H9 (cell line): ENCODE data around the gene ABCE1. TPM values are rescaled to one million over a fixed set of nuclear protein-coding genes. Genes with fewer than 3 reads are reported as not detected.

Experiments used
- DNase-seq: peaks from one replicate; pipeline ENCODE4 v3.0.0-alpha.2; 2017
- H2AFZ ChIP-seq: one replicate; pipeline ENCODE4 v1.6.1; 2013; ENCODE audit warnings: mild to moderate bottlenecking, low read length, control low read depth, moderate library complexity
- H2AK5ac ChIP-seq: 2 replicates; pipeline ENCODE4 v1.6.1; 2013; ENCODE audit warnings: low read length, control low read depth, mixed read lengths; ENCODE audit not compliant: insufficient read length
- H2BK120ac ChIP-seq: one replicate; pipeline ENCODE4 v1.6.1; 2013; ENCODE audit warnings: low read depth, mild to moderate bottlenecking, low read length, control low read depth, inconsistent platforms; ENCODE audit not compliant: poor library complexity, severe bottlenecking
- H2BK12ac ChIP-seq: 2 replicates; pipeline ENCODE4 v1.6.1; 2013; ENCODE audit warnings: low read length, control low read depth, mixed read lengths, low read depth; ENCODE audit not compliant: insufficient read length
- H2BK15ac ChIP-seq: 2 replicates; pipeline ENCODE4 v1.6.1; 2013; ENCODE audit warnings: low read depth, low read length, control low read depth
- H2BK20ac ChIP-seq: one replicate; pipeline ENCODE4 v1.6.1; 2013; ENCODE audit warnings: low read depth, mild to moderate bottlenecking, low read length, control low read depth, inconsistent platforms; ENCODE audit not compliant: poor library complexity, severe bottlenecking
- H2BK5ac ChIP-seq: 2 replicates; pipeline ENCODE4 v1.6.1; 2013; ENCODE audit warnings: low read length, control low read depth, mixed read lengths; ENCODE audit not compliant: insufficient read length
- H3K14ac ChIP-seq: 2 replicates; pipeline ENCODE4 v1.6.1; 2013; ENCODE audit warnings: low read length, control low read depth; ENCODE audit not compliant: insufficient read depth
- H3K18ac ChIP-seq: 2 replicates; pipeline ENCODE4 v1.6.1; 2013; ENCODE audit warnings: low read depth, mild to moderate bottlenecking, mixed read lengths, low read length, control low read depth; ENCODE audit not compliant: insufficient read length
- H3K23ac ChIP-seq: 2 replicates; pipeline ENCODE4 v1.6.1; 2013; ENCODE audit warnings: low read length, control low read depth, mixed read lengths, low read depth; ENCODE audit not compliant: insufficient read length
- H3K23me2 ChIP-seq: 2 replicates; pipeline ENCODE4 v1.6.1; 2013; ENCODE audit warnings: low read depth, mild to moderate bottlenecking, mixed read lengths, low read length, control low read depth; ENCODE audit not compliant: insufficient read length, poor library complexity, severe bottlenecking
- H3K27ac ChIP-seq: 2 replicates; pipeline ENCODE4 v1.5.1; 2013; ENCODE audit warnings: low read length, control low read depth, mixed read lengths, low read depth; ENCODE audit not compliant: insufficient read length
- H3K27me3 ChIP-seq: 2 replicates; pipeline ENCODE4 v1.6.1; 2013; ENCODE audit warnings: low read length, control low read depth, inconsistent platforms; ENCODE audit not compliant: insufficient read depth
- H3K4ac ChIP-seq: 2 replicates; pipeline ENCODE4 v1.6.1; 2013; ENCODE audit warnings: low read depth, mild to moderate bottlenecking, control low read depth, inconsistent platforms, low read length, moderate library complexity
- H3K4me1 ChIP-seq: 2 replicates; pipeline ENCODE4 v1.6.1; 2013; ENCODE audit warnings: low read length, control low read depth, inconsistent platforms; ENCODE audit not compliant: insufficient read depth
- H3K4me2 ChIP-seq: 2 replicates; pipeline ENCODE4 v1.6.1; 2013; ENCODE audit warnings: low read length, control low read depth, mixed read lengths; ENCODE audit not compliant: insufficient read length, insufficient read depth
- H3K56ac ChIP-seq: 2 replicates; pipeline ENCODE4 v1.6.1; 2013; ENCODE audit warnings: low read depth, mild to moderate bottlenecking, mixed read lengths, low read length, control low read depth; ENCODE audit not compliant: insufficient read length
- H3K79me1 ChIP-seq: 2 replicates; pipeline ENCODE4 v1.6.1; 2013; ENCODE audit warnings: low read depth, mild to moderate bottlenecking, moderate library complexity, low read length, control low read depth, inconsistent platforms; ENCODE audit not compliant: insufficient read depth, poor library complexity, severe bottlenecking
- H3K79me2 ChIP-seq: 2 replicates; pipeline ENCODE4 v1.6.1; 2013; ENCODE audit warnings: low read length, control low read depth, inconsistent platforms; ENCODE audit not compliant: insufficient read depth
- H3K9ac ChIP-seq: 2 replicates; pipeline ENCODE4 v1.6.1; 2013; ENCODE audit warnings: low read length, control low read depth, mixed read lengths; ENCODE audit not compliant: insufficient read length; ENCODE audit errors: extremely low read depth
- H3K9me3 ChIP-seq: one replicate; pipeline ENCODE4 v1.6.1; 2013; ENCODE audit warnings: low read depth, low read length, inconsistent platforms; ENCODE audit not compliant: control insufficient read depth
- H3T11ph ChIP-seq: one replicate; pipeline ENCODE4 v1.6.1; 2013; ENCODE audit warnings: mild to moderate bottlenecking, low read length, control low read depth, inconsistent platforms
- H4K20me1 ChIP-seq: one replicate; pipeline ENCODE4 v1.6.1; 2013; ENCODE audit not compliant: control insufficient read depth, insufficient read length, insufficient read depth
- H4K5ac ChIP-seq: 2 replicates; pipeline ENCODE4 v1.6.1; 2013; ENCODE audit warnings: low read depth, mild to moderate bottlenecking, mixed read lengths, low read length, control low read depth; ENCODE audit not compliant: insufficient read length
- H4K8ac ChIP-seq: replicated peaks from 2 replicates; pipeline ENCODE4 v1.6.1; 2013; ENCODE audit warnings: low read length, control low read depth, mixed read lengths, low read depth; ENCODE audit not compliant: insufficient read length
- H4K91ac ChIP-seq: 2 replicates; pipeline ENCODE4 v1.6.1; 2013; ENCODE audit warnings: low read depth, mild to moderate bottlenecking, moderate library complexity, mixed read lengths, low read length, control low read depth; ENCODE audit not compliant: insufficient read length
- H3K27ac Mint-ChIP-seq, 3 experiments: 2 replicates in 2 of 3; 3 replicates in 1 of 3; pipeline ENCODE4 v1.8.0; 2020 to 2021; ENCODE audit warnings: mixed read lengths in 3 of 3, mild to moderate bottlenecking in 1 of 3, moderate library complexity in 1 of 3
- H3K27me3 Mint-ChIP-seq: 2 replicates; pipeline ENCODE4 v1.8.0; 2021; ENCODE audit warnings: low read depth, mild to moderate bottlenecking, moderate library complexity, mixed read lengths
- H3K36me3 Mint-ChIP-seq, 3 experiments: 2 replicates in 2 of 3; 3 replicates in 1 of 3; pipeline ENCODE4 v1.8.0; 2020 to 2021; ENCODE audit warnings: low read depth in 3 of 3, mixed read lengths in 3 of 3; ENCODE audit not compliant: insufficient read depth in 1 of 3
- H3K4me1 Mint-ChIP-seq, 2 experiments: 2 replicates each; pipeline ENCODE4 v1.8.0; 2020; ENCODE audit warnings: mixed read lengths in 2 of 2
- H3K4me3 Mint-ChIP-seq, 2 experiments: 2 replicates in 1 of 2; 3 replicates in 1 of 2; pipeline ENCODE4 v1.8.0; 2020 to 2021; ENCODE audit warnings: mild to moderate bottlenecking in 2 of 2, mixed read lengths in 2 of 2, moderate library complexity in 1 of 2
- H3K9me3 Mint-ChIP-seq, 2 experiments: 2 replicates in 1 of 2; 3 replicates in 1 of 2; pipeline ENCODE4 v1.8.0; 2020; ENCODE audit warnings: mild to moderate bottlenecking in 2 of 2, mixed read lengths in 2 of 2, moderate library complexity in 1 of 2
- WGBS: extraction: QIAGEN DNeasy Blood & Tissue Kit; methylation state at CpG from one replicate; pipeline ENCODE4 v1.1.7; 2013; ENCODE audit warnings: missing lambda C conversion rate, low lambda C conversion rate, mixed read lengths; ENCODE audit not compliant: insufficient read length; ENCODE audit errors: extremely low coverage; 5-methylcytosine and 5-hydroxymethylcytosine counted together
- total RNA-seq: library from RNA; stranded (reverse); gene quantifications from 2 replicates; pipeline ENCODE4 v1.2.1, GENCODE V29; 2021
- TF ChIP-seq, protein P1 (sequence below): fragments of 200-600 bp; sonication (generic); conservative IDR thresholded peaks from 3 replicates; pipeline ENCODE4 v1.8.0; 2021; ENCODE audit warnings: antibody characterized with exemption, mild to moderate bottlenecking

The ABCE1 gene
- total RNA-seq, 1 experiment from 2014 or later = 112 TPM

DNA sequence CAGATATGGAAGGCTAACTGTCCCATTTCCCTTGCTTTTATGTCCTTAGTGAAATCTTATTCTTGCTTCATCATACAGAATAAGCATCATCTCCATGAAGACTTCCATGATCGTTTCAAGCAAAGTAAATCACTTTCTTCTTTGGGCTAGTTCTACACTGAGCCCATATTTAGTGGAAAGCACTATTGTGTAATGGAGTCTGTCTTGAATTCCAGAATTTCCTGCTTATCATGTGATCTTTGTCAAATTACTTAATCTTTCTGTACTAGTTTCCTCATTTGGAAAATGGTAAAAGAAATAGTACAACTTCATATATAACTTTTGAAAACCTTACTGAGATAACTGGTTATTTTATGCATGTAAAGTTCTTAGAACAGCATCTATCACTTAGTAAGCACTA, 7.7 kb upstream of the ABCE1 start:
- Mint-ChIP-seq H3K27me3 (no peaks in the 10 kb centered on the region), H3K4me3 (no peak overlapping the region), H3K9me3 (peaks cover 3 to 8% of the 10 kb centered on the region in 2 experiments; a peak in 2 of 5 replicates), H3K27ac (no peak overlapping the region), H3K36me3 (peaks cover 36 to 66% (median 51%) of the 10 kb centered on the region in 3 experiments), H3K4me1 (no peaks in the 10 kb centered on the region)
- no peak overlapping the region for H3K56ac ChIP-seq
- no peak overlapping the region for H3K27ac ChIP-seq
- no peak overlapping the region for H2BK15ac ChIP-seq
- H3K27me3 ChIP-seq = no peaks in the 10 kb centered on the region
- no peak overlapping the region for H3K23ac ChIP-seq
- no peak overlapping the region for H3K4ac ChIP-seq
- no peak overlapping the region for H4K5ac ChIP-seq
- H2BK12ac ChIP-seq = no peak overlapping the region
- no peak overlapping the region for H3K9ac ChIP-seq
- no peak for DNase-seq
- no peak overlapping the region for H2AK5ac ChIP-seq
- no peak overlapping the region for H2BK20ac ChIP-seq
- H3K9me3 ChIP-seq = no peaks in the 10 kb centered on the region
- H3K79me2 ChIP-seq = peaks cover 7% of the 10 kb centered on the region; the same call in 1 of the 2 replicates
- H3K79me1 ChIP-seq = peaks cover 7% of the 10 kb centered on the region
- H3K23me2 ChIP-seq = no peaks in the 10 kb centered on the region
- no peak overlapping the region for H2BK120ac ChIP-seq
- no peak overlapping the region for H2BK5ac ChIP-seq
- H3T11ph ChIP-seq = no peak overlapping the region
- H3K4me1 ChIP-seq = no peaks in the 10 kb centered on the region
- H4K91ac ChIP-seq = no peak overlapping the region
- H2AFZ ChIP-seq = no peak overlapping the region
- no peak overlapping the region for H3K18ac ChIP-seq
- H3K4me2 ChIP-seq = no peak overlapping the region
- H4K20me1 ChIP-seq = no peaks in the 10 kb centered on the region
- H3K14ac ChIP-seq = no peak overlapping the region
- WGBS = no CpG with 5 or more reads among the region's 1 CpG
- H4K8ac ChIP-seq = no peak overlapping the region
- TF ChIP-seq, protein P1, sequence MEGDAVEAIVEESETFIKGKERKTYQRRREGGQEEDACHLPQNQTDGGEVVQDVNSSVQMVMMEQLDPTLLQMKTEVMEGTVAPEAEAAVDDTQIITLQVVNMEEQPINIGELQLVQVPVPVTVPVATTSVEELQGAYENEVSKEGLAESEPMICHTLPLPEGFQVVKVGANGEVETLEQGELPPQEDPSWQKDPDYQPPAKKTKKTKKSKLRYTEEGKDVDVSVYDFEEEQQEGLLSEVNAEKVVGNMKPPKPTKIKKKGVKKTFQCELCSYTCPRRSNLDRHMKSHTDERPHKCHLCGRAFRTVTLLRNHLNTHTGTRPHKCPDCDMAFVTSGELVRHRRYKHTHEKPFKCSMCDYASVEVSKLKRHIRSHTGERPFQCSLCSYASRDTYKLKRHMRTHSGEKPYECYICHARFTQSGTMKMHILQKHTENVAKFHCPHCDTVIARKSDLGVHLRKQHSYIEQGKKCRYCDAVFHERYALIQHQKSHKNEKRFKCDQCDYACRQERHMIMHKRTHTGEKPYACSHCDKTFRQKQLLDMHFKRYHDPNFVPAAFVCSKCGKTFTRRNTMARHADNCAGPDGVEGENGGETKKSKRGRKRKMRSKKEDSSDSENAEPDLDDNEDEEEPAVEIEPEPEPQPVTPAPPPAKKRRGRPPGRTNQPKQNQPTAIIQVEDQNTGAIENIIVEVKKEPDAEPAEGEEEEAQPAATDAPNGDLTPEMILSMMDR = no peak
